PC-3 (cell line): ENCODE data around the gene VASH1.

Experiments used
- EZH2 ChIP-seq: fragments of 300-600 bp; sonication (generic); IDR thresholded peaks from one replicate; pipeline ENCODE4 v1.6.1; 2017; ENCODE audit warnings: antibody characterized with exemption, mild to moderate bottlenecking, low read length; ENCODE audit not compliant: unreplicated experiment
- EZH2phosphoT487 ChIP-seq: fragments of 300-600 bp; sonication (generic); IDR thresholded peaks from 2 replicates; pipeline ENCODE4 v1.6.1; 2018; ENCODE audit warnings: mild to moderate bottlenecking, antibody characterized with exemption, low read length, borderline replicate concordance
- TF ChIP-seq, protein P1 (sequence below): fragments of 300-600 bp; sonication (generic); conservative IDR thresholded peaks from 2 replicates; pipeline ENCODE4 v1.5.1; 2017; ENCODE audit warnings: antibody characterized with exemption, low read depth, mild to moderate bottlenecking, low read length

DNA sequence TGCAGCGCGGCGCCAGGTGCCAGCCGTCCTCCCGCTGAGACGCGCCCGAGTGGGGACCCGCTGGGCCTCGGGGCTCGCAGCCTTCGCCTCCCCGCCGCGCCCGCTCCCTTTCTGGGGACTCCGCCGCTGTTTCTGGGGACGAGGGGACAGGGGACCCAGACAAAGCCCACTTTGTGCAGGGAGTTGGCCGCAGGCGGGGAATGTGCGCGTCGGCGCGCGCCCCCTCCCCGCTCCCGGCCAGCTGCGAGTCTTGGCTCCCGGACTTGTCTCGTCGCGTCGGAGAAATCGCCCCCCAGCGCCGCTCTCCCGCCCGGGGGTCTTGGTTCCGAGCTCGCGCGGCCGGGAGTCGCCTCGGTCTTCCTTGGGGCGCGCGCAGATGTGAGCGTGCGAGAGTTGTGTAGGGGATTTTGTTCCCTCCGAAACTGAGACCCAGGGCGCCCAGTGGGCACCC is 717 bp downstream of the VASH1 start:
- TF ChIP-seq, protein P1, sequence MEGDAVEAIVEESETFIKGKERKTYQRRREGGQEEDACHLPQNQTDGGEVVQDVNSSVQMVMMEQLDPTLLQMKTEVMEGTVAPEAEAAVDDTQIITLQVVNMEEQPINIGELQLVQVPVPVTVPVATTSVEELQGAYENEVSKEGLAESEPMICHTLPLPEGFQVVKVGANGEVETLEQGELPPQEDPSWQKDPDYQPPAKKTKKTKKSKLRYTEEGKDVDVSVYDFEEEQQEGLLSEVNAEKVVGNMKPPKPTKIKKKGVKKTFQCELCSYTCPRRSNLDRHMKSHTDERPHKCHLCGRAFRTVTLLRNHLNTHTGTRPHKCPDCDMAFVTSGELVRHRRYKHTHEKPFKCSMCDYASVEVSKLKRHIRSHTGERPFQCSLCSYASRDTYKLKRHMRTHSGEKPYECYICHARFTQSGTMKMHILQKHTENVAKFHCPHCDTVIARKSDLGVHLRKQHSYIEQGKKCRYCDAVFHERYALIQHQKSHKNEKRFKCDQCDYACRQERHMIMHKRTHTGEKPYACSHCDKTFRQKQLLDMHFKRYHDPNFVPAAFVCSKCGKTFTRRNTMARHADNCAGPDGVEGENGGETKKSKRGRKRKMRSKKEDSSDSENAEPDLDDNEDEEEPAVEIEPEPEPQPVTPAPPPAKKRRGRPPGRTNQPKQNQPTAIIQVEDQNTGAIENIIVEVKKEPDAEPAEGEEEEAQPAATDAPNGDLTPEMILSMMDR, result no peak
- no peak for TF ChIP-seq EZH2
- no peak for TF ChIP-seq EZH2phosphoT487
